ENCODE data around the gene NFIX.

Gene NFIX

GRCh38 chr19:13117772-13118423 is 122.6 kb downstream of the NFIX start, which contains the start of gene NACC1:
NACC1 (plus strand) TSS chr19:13118264; CDS start chr19:13135208, 16,944 bp downstream.
- peak in 54 of 56 donors; percentile 47 to 92 (median 81) for DNase-seq

DNA sequence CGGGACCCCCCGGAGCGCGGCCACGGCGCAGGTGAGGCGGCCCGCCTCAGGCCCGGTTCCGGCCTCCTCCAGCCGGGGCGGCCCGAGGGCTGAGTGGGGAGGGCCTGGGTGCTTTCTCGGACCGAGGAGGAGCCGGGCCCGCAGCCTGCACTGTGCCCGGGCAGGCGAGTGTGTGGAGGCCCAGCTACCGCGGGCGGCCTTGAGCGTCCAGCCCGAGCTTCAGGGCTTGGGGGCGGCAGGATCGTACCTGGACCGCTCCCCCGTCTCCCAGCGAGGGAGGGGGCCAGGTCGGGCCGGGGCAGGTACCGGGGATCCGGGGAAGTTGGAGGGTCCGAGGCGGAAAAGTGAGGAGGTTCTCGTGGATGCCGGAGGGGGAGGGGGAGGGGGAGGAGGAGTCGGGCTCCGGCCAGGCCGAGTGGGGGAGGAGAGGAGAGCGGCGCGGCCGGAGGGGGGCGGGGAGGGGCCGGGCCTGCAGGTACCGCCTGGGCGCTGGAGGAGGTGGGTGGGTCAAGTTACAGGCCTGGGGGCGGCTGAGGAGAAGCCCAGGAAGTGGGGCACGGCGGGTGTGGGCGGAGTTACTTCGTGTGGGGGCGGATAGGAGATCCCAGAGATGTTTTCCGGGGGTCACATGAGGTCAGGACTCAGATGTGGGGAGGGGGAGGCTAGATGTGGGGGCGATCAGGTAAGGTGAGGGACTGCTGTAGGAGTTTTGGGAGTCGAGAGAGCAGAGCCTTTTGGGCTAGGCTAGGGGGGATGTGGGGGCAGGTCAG is 123.3 kb downstream of the NFIX start:
- DNase-seq = peak in 6 of 56 donors; percentile 9 to 54 (median 20)

- no peak for DNase-seq
Observed at GRCh38 chr19:13119627-13120026, 124.4 kb downstream of the NFIX start.

DNA sequence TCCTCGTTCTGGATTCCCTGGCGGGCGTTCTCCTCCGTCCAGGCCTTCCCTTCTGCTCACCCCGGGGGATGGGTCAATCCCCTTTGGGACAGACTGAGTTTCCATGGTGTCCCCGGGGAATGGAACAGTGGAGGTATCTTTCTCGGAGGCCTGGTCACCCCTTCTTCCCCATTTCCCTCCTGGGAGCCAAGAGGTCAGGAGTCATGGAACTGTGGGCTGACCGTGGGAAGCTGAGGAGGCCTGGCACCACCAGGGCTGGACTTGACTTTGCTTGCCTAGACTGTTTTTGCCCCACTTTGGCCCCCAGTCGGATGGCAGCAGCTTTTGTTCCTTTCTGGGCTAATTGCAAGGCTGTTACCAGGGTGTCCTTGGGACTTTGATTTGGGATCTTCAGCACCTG is 124.8 kb downstream of the NFIX start:
- DNase-seq = no peak

DNA sequence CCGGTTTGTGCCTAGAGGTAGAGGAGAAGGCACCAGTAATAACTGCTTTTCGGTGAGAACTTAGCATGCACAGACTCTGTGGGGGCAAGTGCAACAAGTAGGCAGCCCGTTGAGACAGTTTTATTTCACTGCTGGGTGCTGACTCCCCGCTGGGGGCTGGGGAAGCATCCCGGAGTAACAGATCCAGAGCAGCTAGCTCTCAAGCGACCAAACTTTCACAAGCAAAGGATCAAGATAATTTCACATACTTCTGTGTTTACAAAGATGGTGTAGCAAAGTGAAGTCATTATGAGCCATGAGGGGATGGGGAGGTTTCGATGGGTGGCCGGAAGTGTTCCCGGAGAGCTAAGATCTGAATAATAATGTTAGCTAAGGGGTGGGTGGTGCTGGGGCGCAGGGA is 125.5 kb downstream of the NFIX start:
- no peak for DNase-seq

DNA sequence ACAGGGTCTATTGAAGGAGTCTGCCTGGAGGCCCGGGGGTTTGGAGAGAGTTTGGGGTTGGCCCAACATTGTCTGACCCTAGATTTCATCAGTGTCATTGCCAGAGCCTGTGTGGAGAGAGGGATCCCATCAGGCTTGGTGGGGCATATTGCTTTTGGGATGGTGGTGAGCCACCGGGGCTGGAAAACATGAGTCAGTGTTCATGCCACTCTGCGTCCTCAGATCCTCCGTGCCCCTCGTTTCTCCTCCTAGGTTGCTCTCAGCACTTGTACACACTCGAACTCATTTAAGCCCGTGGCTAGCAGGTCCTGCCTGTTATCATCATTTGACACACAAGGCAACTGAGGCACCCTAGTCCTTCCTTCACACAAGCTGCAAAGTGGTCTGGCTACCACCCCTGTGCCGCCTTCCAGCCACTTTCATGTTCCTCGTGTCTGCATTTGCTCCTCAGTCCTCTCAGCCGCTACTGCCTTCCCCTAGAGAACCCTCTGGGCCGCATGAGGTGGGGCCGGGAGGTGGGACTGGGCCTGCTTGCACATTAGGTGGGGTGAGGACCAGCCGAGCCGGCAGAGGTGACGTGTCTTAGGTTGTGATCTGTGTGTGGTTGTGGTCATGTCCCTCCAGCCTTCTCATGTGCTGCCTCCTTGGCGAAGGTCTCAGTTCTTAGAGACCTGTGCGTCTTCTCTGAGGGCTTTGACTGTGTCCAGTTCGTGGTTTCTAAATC is 126.4 kb downstream of the NFIX start:
- no peak for DNase-seq

GRCh38 chr19:13122275-13122878 is 127.1 kb downstream of the NFIX start:
- DNase-seq = no peak

GRCh38 chr19:13122980-13123957 is 128.0 kb downstream of the NFIX start:
- DNase-seq = peak in 10 of 56 donors; percentile 5 to 46 (median 18)

DNA sequence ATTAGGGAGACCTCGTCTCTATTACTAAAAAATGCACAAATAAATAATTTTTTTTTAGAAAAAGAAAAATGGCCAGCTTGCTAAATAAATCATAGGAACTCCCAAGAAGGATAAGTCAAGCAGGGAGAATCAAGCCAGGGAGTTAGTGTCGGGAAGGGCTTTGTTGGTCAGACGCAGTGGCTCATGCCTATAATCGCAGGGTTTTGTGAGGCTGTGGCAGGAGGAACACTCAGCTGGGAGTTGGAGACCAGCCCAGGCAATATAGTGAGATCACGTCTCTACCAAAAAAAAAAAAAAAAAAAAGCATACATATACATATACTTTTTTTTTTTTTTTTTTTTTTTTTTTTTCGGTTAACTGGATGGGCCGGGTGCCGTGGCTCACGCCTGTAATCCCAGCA is 131.8 kb downstream of the NFIX start:
- DNase-seq = no peak

- DNase-seq = no peak
Observed at GRCh38 chr19:13127811-13128575, 132.7 kb downstream of the NFIX start.

DNA sequence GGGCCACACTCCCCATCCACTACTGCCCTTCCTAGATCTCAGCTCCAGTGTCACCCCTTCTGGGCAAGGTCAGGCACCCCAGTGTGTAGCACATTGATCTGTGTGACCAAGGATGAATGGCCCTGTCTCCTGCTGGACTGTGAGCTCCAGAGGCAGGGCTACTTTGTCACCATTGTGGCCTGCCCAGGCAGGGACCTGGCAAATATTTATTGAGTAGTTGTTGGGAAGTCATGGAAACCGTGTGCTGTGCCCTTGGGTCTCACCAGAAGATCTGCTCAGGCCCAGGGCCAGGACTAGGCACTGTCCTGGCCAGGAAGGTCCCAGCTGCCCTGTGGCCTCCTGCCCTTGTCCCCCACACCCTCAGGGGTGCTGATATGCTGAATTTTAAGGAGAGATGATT is 133.3 kb downstream of the NFIX start:
- DNase-seq = no peak

DNA sequence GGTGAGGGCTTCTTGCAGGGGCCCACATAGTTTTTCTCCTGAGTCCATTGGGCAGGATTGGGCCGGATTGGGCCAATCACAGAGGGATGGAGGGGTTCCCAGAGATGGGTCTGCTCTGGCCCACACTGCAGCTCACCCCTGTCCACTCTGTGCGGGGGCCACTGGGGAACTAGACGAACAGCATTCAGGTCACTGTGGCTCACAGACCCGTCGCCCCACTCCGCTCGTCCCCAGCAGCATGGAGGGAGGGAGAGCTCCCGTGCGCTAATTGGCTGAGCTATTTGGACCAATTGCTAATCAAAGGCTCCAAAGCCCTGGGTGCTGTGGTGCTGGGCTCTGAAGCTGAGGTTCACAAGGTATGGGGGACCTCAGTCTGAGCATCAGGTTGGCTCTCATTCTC is 134.1 kb downstream of the NFIX start:
- no peak for DNase-seq

DNA sequence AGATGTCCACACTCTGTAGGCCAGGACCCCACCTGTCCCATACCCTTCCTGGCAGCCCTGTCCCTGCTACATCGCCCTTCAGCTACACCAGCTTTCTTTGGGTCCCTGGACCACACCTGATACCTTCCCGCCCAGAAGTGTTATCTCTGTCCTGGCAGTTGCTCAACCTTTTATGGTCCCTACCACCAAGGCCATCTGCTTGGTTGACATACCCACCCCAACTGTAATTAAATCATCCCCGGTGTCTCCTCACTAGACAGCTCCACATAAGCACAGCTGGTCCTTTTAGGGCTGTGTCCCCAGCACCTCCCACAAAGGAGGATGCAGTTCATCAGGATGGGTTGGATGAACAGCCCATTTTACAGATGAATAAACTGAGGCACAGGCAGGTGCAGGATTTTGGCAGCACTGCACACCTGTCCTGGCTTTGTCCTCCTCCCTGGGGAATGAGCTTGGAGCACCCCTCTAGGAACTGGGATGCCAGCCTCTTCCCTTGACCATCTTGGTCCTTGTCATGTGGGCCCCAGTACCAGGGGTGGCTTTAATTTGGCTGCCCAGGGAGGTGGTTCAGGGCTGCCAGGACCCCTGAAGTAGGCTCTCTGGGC is 135.7 kb downstream of the NFIX start:
- no peak for DNase-seq

GRCh38 chr19:13132471-13133180 is 137.4 kb downstream of the NFIX start:
- DNase-seq = no peak

DNA sequence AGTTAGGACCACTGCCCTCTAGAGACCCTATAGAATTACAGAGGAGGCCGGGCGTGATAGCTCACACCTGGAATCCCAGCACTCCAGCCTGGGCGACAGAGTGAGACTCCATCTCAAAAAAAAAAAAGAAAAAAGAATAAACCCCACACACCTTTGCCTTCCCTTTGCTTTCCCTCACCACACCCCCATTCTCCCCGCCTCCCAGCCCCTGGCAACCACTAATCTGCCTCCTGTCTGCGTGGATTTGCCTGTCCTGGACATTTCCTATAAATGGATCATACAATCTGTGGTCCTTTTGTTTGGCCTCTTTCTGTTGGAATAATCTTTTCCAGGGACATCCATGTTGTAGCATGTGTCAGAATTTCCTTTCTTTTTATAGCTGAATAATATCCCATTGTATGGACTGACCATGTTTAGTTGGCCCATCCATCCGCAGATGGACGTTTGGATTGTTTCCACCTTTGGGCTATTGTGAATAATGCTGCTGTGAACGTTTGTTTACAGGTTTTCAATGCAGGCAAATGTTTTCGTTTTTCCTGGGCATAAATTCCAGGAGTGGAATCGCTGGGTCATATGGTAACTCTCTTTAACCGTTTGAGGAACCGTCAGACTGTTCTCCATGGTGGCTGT is 138.1 kb downstream of the NFIX start:
- peak in 13 of 56 donors; percentile 3 to 38 (median 18) for DNase-seq

- no peak for DNase-seq
Observed at GRCh38 chr19:13134626-13135025, 139.4 kb downstream of the NFIX start.

DNA sequence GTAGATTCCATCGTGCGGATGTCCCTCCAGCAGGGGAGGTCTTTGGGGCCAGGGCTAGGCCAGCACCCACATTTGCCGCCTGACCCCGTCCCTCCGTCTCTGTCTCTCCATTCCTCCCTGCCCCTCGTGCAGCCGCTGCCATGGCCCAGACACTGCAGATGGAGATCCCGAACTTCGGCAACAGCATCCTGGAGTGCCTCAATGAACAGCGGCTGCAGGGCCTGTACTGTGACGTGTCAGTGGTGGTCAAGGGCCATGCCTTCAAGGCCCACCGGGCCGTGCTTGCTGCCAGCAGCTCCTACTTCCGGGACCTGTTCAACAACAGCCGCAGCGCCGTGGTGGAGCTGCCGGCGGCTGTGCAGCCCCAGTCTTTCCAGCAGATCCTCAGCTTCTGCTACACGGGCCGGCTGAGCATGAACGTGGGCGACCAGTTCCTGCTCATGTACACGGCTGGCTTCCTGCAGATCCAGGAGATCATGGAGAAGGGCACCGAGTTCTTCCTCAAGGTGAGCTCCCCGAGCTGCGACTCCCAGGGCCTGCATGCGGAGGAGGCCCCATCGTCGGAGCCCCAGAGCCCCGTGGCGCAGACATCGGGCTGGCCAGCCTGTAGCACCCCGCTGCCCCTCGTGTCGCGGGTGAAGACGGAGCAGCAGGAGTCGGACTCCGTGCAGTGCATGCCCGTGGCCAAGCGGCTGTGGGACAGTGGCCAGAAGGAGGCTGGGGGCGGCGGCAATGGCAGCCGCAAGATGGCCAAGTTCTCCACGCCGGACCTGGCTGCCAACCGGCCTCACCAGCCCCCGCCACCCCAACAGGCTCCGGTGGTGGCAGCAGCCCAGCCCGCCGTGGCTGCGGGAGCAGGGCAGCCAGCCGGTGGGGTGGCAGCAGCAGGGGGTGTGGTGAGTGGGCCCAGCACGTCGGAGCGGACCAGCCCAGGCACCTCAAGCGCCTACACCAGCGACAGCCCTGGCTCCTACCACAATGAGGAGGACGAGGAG is 140.1 kb downstream of the NFIX start:
- DNase-seq = no peak
